ENCODE measurements around the gene XPO1.

DNA sequence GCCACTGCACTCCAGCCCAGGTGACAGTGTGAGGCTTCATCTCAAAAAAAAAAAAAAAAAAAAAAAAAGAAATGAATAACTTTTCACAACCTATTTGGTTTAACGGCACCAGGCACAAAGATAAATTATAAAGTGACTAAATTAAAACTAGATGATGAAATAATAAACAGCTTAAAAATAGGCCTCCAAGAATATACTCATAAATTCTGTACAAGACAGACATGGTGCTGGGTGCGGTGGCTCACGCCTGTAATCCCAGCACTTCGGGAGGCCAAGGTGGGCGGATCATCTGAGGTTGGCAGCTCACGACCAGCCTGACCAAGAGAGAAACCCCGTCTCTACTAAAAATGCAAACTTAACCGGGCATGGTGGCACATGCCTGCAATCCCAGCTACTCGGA is 87.0 kb downstream of the XPO1 start:
- TF ChIP-seq SMAD4 (CRISPR knock-in tag; IDR thresholded peaks at IDR 0.05) = no peak
- TF ChIP-seq, protein P1, sequence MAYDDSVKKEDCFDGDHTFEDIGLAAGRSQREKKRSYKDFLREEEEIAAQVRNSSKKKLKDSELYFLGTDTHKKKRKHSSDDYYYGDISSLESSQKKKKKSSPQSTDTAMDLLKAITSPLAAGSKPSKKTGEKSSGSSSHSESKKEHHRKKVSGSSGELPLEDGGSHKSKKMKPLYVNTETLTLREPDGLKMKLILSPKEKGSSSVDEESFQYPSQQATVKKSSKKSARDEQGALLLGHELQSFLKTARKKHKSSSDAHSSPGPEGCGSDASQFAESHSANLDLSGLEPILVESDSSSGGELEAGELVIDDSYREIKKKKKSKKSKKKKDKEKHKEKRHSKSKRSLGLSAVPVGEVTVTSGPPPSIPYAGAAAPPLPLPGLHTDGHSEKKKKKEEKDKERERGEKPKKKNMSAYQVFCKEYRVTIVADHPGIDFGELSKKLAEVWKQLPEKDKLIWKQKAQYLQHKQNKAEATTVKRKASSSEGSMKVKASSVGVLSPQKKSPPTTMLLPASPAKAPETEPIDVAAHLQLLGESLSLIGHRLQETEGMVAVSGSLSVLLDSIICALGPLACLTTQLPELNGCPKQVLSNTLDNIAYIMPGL (CRISPR knock-in tag; IDR thresholded peaks at IDR 0.05) = no peak
